GM21526 (cell line): ENCODE data around the gene RDH16.
"Not testable (repeated sequence)": the region's sequence is repeated elsewhere in the genome, so short reads cannot be mapped to it uniquely, and the experiment has no call there.

Experiments
- ATAC-seq: cut with Tn5 transposase; IDR thresholded peaks from one replicate; pipeline ENCODE4 v1.9.1; 2021; ENCODE audit warnings: moderate library complexity; ENCODE audit not compliant: unreplicated experiment, low FRiP score

Gene RDH16

GRCh38 chr12:56954958-56955355, 2.5 kb downstream of the RDH16 start:
- no peak for ATAC-seq

DNA sequence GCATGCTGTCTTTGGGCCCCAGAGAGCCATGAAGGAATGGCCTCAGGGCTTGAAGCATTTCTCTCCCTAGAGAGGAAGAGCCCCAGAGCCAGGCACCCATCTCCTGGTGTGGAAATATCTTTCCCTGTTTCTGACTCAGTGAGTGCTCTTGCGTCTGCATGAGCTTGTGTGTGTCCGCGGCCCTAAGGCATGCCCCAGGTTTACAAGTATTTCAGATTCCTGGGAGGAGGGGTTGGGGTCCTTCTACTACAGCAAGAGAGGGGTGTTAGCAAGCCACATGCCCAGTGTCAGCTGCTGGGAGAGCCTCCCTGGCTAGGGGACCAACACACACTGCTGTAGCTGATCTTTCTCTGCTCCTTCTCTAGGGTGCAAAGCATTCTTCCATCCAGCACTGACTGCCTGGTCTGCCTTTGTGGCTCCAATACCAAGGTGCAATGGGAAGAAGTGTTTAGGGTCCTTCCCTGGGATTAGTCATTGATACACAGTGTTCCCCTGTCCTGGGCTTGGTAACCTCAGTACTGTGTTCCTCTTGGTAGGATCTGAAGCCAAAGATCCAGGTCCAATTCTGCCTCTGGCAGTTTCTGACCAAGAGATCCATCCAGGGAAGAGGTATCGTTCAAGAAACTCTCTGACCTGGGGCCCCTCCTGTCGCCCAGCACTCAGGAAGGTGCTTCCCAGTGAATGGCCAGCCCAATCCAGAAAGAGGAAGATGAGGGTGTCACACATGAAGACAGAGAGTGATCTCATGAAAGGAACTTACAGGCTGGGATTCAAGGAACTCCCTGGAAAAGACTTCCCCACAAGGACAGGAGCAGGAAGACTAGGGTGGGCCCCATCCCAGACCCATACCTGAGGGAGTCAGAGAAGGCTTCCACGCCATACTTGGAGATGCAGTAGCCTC, 3.1 kb downstream of the RDH16 start:
- no peak for ATAC-seq

GRCh38 chr12:56953314-56953713, 4.1 kb downstream of the RDH16 start:
- no peak for ATAC-seq

DNA sequence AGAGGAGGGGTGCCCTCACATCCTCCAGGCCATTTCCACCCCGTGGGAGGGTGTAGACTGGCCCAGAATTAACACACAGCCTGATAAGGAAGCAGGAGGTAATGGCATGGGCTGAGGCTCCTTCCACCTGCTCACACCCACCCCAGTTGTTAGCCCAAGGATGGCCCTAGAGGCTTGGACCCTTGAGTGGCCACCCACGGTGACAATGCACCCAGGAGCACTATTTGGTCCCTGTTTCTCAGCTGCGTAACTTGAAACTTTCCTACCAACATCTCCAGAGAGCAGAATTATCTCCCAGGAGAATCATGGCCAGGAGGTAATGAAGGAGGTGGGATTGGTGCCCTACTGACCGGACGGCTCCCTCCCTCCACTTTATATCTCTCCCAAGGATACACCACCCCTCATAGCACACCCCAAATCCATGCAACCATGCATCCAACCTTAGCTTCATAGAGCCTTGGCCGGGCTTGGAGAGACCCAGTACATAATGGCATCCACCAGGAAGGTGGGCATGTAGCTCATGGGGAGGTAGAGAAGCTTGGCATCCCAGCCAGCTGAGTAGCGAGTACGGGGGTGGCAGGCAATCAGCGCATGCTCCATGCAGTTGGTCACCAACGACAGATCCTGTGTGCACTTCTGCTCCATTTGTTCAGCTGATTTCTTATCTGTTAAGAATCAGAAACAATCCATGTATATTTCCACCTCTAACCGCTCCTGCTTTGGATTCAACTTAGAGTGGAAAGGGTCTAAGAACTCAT, 5.6 kb downstream of the RDH16 start:
- no peak for ATAC-seq

- ATAC-seq: no peak
These were observed 8.5 kb downstream of the RDH16 start for GRCh38 chr12:56948881-56949280.

GRCh38 chr12:56948457-56948777, 9.0 kb downstream of the RDH16 start:
- no peak for ATAC-seq

GRCh38 chr12:56947633-56948456, 9.6 kb downstream of the RDH16 start:
- ATAC-seq: no peak

DNA sequence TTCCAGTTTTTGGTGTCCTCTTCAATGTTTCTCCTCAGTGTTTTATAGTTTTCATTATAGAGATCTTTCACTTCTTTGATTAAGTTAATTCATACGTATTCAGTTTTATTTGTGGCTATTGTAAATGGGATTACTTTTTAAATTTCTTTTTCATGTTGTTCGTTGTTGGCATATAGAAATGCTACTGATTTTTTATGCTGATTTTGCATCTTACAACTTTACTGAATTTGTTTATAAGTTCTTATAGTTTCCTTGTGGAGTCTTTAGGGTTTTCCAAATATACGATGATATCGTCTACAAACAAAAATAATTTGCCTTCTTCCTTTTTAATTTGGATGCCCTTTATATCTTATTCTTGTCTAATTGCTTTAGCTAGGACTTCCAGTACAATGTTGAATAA, 13.5 kb downstream of the RDH16 start:
- ATAC-seq: no peak

GRCh38 chr12:56943374-56943773, 14.0 kb downstream of the RDH16 start:
- ATAC-seq: not testable (repeated sequence)

GRCh38 chr12:56941299-56942017, 15.9 kb downstream of the RDH16 start:
- ATAC-seq: no peak

GRCh38 chr12:56940942-56941298, 16.5 kb downstream of the RDH16 start:
- ATAC-seq: not testable (repeated sequence)

DNA sequence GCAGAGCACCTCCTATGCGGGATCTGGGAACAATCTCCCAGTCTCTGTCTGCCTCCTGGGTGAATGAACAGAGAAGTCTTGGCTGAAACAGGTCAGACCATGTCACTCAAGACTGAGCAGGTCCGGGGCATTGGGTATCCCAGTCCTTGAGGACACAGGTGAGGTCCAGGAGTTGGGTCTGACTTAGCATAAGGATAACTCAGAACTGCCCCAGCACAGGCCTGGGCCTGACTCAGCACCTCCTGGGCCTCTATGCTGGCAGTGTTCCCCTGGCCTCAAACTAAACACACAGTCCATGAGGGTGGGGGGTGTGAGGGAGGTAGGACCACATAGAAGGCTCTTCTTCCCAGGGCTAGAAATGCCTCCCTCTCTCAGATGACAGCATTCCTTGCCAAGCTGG, 21.7 kb downstream of the RDH16 start:
- no peak for ATAC-seq

DNA sequence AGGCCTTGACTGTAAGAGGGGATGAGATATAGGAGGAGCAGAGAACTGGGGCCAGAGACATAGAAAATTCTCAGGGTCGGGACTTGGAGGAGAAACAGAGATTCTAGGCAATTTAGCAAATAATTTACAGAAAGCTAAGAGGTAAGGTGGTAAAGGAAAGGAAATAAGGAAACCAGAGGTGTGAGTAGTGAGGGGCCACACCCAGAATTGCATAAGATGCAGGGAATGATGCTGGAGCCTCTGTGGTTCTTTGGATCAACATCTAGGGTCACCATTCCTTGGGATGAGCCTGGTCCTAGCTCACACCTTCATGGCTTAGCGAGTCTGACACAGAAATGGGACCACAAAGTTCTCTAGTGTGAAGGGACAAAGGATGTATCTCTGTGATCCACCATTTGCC, 22.3 kb downstream of the RDH16 start:
- no peak for ATAC-seq

DNA sequence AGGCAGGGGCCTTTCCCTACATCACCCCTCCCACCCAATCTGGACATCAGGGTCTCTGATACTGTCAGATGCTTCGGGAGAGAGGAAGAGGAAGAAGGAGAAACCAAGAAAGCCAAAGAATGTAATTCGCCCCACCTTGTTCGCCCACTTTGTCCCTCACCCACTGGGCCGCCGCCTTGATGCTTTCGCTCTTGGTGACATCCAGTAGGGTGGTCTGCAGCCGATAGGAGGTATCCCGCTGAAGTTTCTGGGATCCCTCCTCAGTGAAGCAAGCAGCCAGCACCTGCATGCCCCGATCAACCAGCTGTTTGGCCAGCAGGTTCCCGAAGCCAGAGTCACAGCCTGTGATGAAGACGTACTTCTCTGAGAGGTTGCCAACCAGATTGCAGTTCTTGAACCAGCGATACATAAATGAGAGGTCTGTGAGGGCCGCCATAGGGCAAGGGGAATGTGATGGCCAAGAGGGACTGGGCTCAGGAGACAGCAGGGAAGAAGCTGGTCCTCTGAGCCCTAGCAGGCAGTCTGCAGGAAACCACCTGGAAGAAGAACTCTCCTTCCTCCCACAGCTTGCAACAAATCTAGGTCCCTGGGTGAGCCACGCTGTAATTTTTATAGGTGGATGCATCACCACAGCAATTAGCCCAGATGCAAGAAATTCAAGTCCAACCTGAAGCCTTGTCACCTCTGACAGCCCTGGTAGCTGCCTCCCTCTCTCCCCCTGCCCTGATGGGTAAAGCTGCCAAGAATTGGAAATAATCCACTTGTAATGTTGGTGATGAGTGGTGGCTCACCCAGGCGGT, 23.4 kb downstream of the RDH16 start, which contains the start of gene SDR9C7:
SDR9C7 (minus strand) TSS at position 583 of the 800 bp plus-strand sequence; CDS start at position 436, 147 bp downstream.
- ATAC-seq: no peak

DNA sequence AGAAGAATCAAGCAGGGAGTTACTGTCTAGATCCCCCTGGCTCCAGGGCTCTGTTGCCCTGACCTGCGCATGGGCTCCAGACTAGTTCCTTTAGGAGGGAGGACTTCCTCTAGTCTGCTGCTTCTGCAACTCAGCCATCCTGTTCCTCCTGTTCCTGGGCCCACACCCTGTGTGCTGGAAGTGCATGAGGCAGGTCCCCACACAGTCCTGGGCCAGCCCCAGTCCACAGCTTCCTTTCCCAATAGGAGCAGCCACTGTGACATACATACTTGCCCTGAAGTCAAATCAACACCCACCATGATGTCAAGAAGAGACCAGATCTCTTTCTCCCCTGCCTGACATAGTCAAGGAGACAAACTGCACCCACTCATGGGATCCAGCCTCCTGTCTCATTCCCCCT, 24.5 kb downstream of the RDH16 start:
- ATAC-seq: no peak

GRCh38 chr12:56932146-56932545, 25.3 kb downstream of the RDH16 start:
- no peak for ATAC-seq

DNA sequence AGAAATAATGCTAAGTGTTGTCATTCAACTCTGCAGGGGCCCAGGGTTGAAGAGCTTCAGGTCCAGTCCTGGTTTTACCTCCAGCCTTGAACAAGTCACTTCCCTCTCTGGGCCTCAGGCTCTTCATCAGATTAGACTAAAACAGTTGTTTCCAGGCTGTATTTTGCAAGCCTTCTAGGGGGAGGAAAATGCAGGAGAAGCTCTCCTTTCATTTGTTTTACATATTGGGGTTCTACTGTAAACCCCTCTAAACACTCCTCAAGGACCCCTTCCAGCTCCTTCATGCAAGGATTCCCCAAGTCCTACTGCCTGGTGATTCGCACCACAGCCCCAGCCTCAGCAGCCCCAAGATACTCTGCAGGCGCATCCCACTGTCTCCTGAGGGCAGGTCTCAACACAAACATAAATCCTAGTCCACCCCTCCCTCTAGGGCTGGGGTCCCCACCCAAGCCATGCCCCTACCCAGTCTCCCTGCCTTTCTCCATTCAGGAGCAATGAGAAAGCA, 25.9 kb downstream of the RDH16 start:
- ATAC-seq: no peak

DNA sequence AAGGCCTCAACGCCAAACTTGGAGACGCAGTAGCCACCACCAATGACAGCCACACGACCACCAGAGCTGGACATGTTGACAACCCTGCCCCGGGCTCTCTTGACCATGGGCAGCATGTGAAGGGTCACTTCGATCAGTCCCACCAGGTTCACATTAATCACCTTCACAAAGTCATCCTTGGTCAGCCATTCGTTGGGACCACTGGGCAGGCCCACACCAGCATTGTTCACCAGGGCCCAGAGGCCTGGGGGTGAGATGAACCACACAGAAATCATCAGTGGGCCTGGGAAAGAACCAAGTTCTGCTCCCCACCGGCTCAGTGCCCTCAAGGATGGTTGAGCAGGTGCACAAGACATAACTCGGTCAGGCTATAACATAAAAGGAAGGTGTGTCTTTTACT, 27.2 kb downstream of the RDH16 start:
- no peak for ATAC-seq

DNA sequence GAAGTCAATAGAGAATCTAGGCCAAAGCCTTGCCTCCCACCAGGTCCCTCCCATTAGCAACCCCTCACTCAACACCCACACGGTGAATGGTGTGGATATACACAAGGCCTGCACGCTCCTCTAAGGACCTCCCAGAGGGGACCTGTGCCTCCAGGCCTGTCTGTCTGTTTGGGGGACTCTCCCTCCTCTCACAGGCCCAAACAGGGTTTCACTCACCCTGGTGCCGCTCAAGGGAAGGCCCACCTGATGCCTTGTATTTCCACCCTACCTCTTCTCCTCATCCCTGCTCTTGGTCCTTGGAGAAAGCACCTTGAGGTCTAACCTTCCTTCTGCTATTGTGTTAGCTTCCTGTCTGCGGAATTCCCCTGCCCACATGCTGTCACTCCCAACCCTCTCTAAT, 27.6 kb downstream of the RDH16 start:
- no peak for ATAC-seq
